Stimulated activated CD4-positive, alpha-beta T cell treated with anti-CD3 and anti-CD28 coated beads, Interleukin-12 subunit alpha, Interleukin-12 subunit beta, amount 100 ng/mL, for 48 hours (primary cell): ENCODE results near the gene EFHC1.

Source experiments
- DNase-seq, 3 donors: peaks; one replicate each; pipeline ENCODE4 v3.0.0-alpha.2; 2020; ENCODE audit warnings: low read depth in 2 of 3, low spot score in 1 of 3

The EFHC1 gene

GRCh38 chr6:52500238-52501129, 80.3 kb downstream of the EFHC1 start:
- no peak for DNase-seq

- DNase-seq, result no peak
These were observed 82.3 kb downstream of the EFHC1 start for GRCh38 chr6:52502306-52503029.

GRCh38 chr6:52503323-52503747, 83.2 kb downstream of the EFHC1 start:
- no peak for DNase-seq

GRCh38 chr6:52503851-52504781, 84.0 kb downstream of the EFHC1 start:
- no peak for DNase-seq

GRCh38 chr6:52504782-52505136, 84.6 kb downstream of the EFHC1 start:
- no peak for DNase-seq

- no peak for DNase-seq
These were observed 85.7 kb downstream of the EFHC1 start for GRCh38 chr6:52505726-52506409.

- no peak for DNase-seq
These were observed 86.3 kb downstream of the EFHC1 start for GRCh38 chr6:52506476-52506875.

GRCh38 chr6:52507557-52508260, 87.6 kb downstream of the EFHC1 start:
- no peak for DNase-seq

GRCh38 chr6:52508261-52508739, 88.2 kb downstream of the EFHC1 start:
- DNase-seq, result no peak

GRCh38 chr6:52509281-52510212, 89.4 kb downstream of the EFHC1 start:
- DNase-seq, result no peak

- DNase-seq, result no peak
These were observed 90.0 kb downstream of the EFHC1 start for GRCh38 chr6:52510213-52510562.

- no peak for DNase-seq
These were observed 91.0 kb downstream of the EFHC1 start for GRCh38 chr6:52511163-52511562.

GRCh38 chr6:52511572-52512151, 91.5 kb downstream of the EFHC1 start:
- no peak for DNase-seq

- DNase-seq, result no peak
These were observed 92.1 kb downstream of the EFHC1 start for GRCh38 chr6:52512199-52512598.

- no peak for DNase-seq
These were observed 93.3 kb downstream of the EFHC1 start for GRCh38 chr6:52513464-52513863.

- no peak for DNase-seq
These were observed 93.8 kb downstream of the EFHC1 start for GRCh38 chr6:52513896-52514295.

GRCh38 chr6:52514514-52514913, 94.4 kb downstream of the EFHC1 start:
- no peak for DNase-seq

- no peak for DNase-seq
These were observed 95.2 kb downstream of the EFHC1 start for GRCh38 chr6:52515219-52515960.
